IMR-90 (cell line): Measurements from ENCODE around the gene MORN4. TPM values are rescaled to one million over a fixed set of nuclear protein-coding genes. Genes with fewer than 3 reads are reported as not detected.

Experiments used
- ATAC-seq: fragments of 200-7000 bp; cut with Tn5 transposase; 2 replicates; pipeline ENCODE4 v1.9.1; 2020; ENCODE audit warnings: low read depth, mild to moderate bottlenecking, moderate library complexity
- BruUV-seq: library from RNA; stranded (reverse); fragments of 400-500 nt; replicated peaks from 2 replicates; lab custom pipeline; 2021; lab: Mats Ljungman, UMichigan
- CTCF ChIA-PET: fragments of 300-600 bp; formaldehyde crosslinking; extraction: SDS; loops from one replicate; lab custom pipeline; 2021; ENCODE audit warnings: antibody characterized with exemption; lab: Yijun Ruan, JAX
- POLR2A ChIA-PET: fragments of 300-600 bp; sonication (Branson Sonifier 250); formaldehyde crosslinking; loops from one replicate; lab custom pipeline; 2022; ENCODE audit warnings: antibody characterized with exemption; ENCODE audit not compliant: unreplicated experiment; lab: Charles Lee
- DNase-seq: peaks from one replicate; pipeline ENCODE4 v3.0.0; 2013
- H2AFZ ChIP-seq: replicated peaks from 2 replicates; pipeline ENCODE3; 2013; ENCODE audit warnings: low read length, mild to moderate bottlenecking; ENCODE audit not compliant: poor library complexity
- H2AK5ac ChIP-seq: 2 replicates; pipeline ENCODE4 v1.6.1; 2013; ENCODE audit warnings: low read depth, low read length, inconsistent platforms
- H2AK9ac ChIP-seq: replicated peaks from 2 replicates; pipeline ENCODE3; 2013; ENCODE audit warnings: mild to moderate bottlenecking, low read depth, low read length, moderate library complexity; ENCODE audit not compliant: poor library complexity
- H2BK120ac ChIP-seq: 2 replicates; pipeline ENCODE4 v1.6.1; 2013; ENCODE audit warnings: low read depth, low read length, inconsistent platforms
- H2BK15ac ChIP-seq: 3 replicates; pipeline ENCODE4 v1.6.1; 2013; ENCODE audit warnings: low read depth, low read length, inconsistent platforms
- H2BK20ac ChIP-seq: 2 replicates; pipeline ENCODE4 v1.6.1; 2013; ENCODE audit warnings: low read depth, mild to moderate bottlenecking, inconsistent platforms, low read length, moderate library complexity
- H2BK5ac ChIP-seq: 2 replicates; pipeline ENCODE4 v1.6.1; 2013; ENCODE audit warnings: mild to moderate bottlenecking, low read depth, low read length, inconsistent platforms; ENCODE audit not compliant: poor library complexity, severe bottlenecking
- H3K14ac ChIP-seq: replicated peaks from 2 replicates; pipeline ENCODE4 v1.6.1; 2013; ENCODE audit warnings: low read depth, low read length, inconsistent platforms
- H3K18ac ChIP-seq: 2 replicates; pipeline ENCODE4 v1.6.1; 2013; ENCODE audit warnings: low read depth, low read length, control low read depth
- H3K23ac ChIP-seq: 2 replicates; pipeline ENCODE4 v1.6.1; 2013; ENCODE audit warnings: low read depth, low read length, inconsistent platforms
- H3K27ac ChIP-seq: 2 replicates; pipeline ENCODE4 v1.5.1; 2013; ENCODE audit warnings: mild to moderate bottlenecking, control low read depth, low read length; ENCODE audit not compliant: insufficient read depth
- H3K27me3 ChIP-seq: 2 replicates; pipeline ENCODE4 v1.6.1; 2013; ENCODE audit warnings: low read length; ENCODE audit not compliant: control insufficient read depth, insufficient read depth
- H3K36me3 ChIP-seq: 2 replicates; pipeline ENCODE4 v1.6.1; 2013; ENCODE audit warnings: low read length, mixed read lengths; ENCODE audit not compliant: control insufficient read depth, insufficient read depth
- H3K4ac ChIP-seq: 2 replicates; pipeline ENCODE4 v1.6.1; 2013; ENCODE audit warnings: low read depth, low read length, inconsistent platforms
- H3K4me1 ChIP-seq: 2 replicates; pipeline ENCODE4 v1.6.1; 2013; ENCODE audit warnings: low read length, mixed read lengths; ENCODE audit not compliant: control insufficient read depth, insufficient read depth
- H3K4me2 ChIP-seq: 2 replicates; pipeline ENCODE4 v1.6.1; 2013; ENCODE audit warnings: low read depth, mild to moderate bottlenecking, control low read depth, low read length, moderate library complexity
- H3K4me3 ChIP-seq: 2 replicates; pipeline ENCODE4 v1.5.1; 2013; ENCODE audit warnings: low read depth, mild to moderate bottlenecking, control low read depth, low read length, moderate library complexity; ENCODE audit not compliant: insufficient read depth
- H3K56ac ChIP-seq: 2 replicates; pipeline ENCODE4 v1.6.1; 2013; ENCODE audit warnings: low read length, inconsistent platforms; ENCODE audit not compliant: insufficient read depth; ENCODE audit errors: extremely low read depth
- H3K79me1 ChIP-seq, 2 experiments: 2 replicates each; pipeline ENCODE4 v1.6.1; 2013; ENCODE audit warnings: low read length in 2 of 2, inconsistent platforms in 1 of 2, low read depth in 1 of 2
- H3K9ac ChIP-seq: 2 replicates; pipeline ENCODE4 v1.6.1; 2013; ENCODE audit warnings: low read depth, low read length, control low read depth
- H3K9me1 ChIP-seq: 2 replicates; pipeline ENCODE4 v1.6.1; 2013; ENCODE audit warnings: low read length, inconsistent platforms; ENCODE audit not compliant: insufficient read depth
- H3K9me3 ChIP-seq: 2 replicates; pipeline ENCODE4 v1.6.1; 2013; ENCODE audit warnings: low read length; ENCODE audit not compliant: control insufficient read depth, insufficient read depth
- H4K20me1 ChIP-seq: 2 replicates; pipeline ENCODE4 v1.6.1; 2013; ENCODE audit warnings: low read length, inconsistent platforms; ENCODE audit not compliant: insufficient read depth
- H4K5ac ChIP-seq: 2 replicates; pipeline ENCODE4 v1.6.1; 2013; ENCODE audit warnings: mild to moderate bottlenecking, low read depth, low read length, control low read depth
- H4K8ac ChIP-seq, 2 experiments: 2 replicates each; pipeline ENCODE4 v1.6.1; 2013; ENCODE audit warnings: low read depth in 2 of 2, low read length in 2 of 2, control low read depth in 1 of 2, inconsistent platforms in 1 of 2
- H4K91ac ChIP-seq: 2 replicates; pipeline ENCODE4 v1.6.1; 2013; ENCODE audit warnings: low read depth, low read length, inconsistent platforms; ENCODE audit not compliant: insufficient read depth
- CHD1 ChIP-seq: IDR thresholded peaks from 2 replicates; pipeline ENCODE4 v1.6.1; 2012; ENCODE audit warnings: low read depth, low read length, improper control_type of control experiment
- CTCF ChIP-seq: conservative IDR thresholded peaks from 2 replicates; pipeline ENCODE4 v1.5.1; 2012; ENCODE audit warnings: mild to moderate bottlenecking, low read depth, low read length, improper control_type of control experiment
- MXI1 ChIP-seq: IDR thresholded peaks from 2 replicates; pipeline ENCODE4 v1.6.1; 2012; ENCODE audit warnings: low read depth, mild to moderate bottlenecking, low read length, moderate library complexity, borderline replicate concordance
- POLR2A ChIP-seq: IDR thresholded peaks from 2 replicates; pipeline ENCODE4 v1.6.1; 2012; ENCODE audit warnings: mild to moderate bottlenecking, low read depth, low read length
- RAD21 ChIP-seq: IDR thresholded peaks from 2 replicates; pipeline ENCODE4 v1.6.1; 2012; ENCODE audit warnings: low read length, improper control_type of control experiment
- WGBS, 2 experiments: methylation state at CpG; one replicate each; pipeline versions ENCODE4 v1.1.5 to v1.1.7; 2013; ENCODE audit warnings: missing lambda C conversion rate in 2 of 2; ENCODE audit not compliant: insufficient read length in 1 of 2; ENCODE audit errors: extremely low coverage in 2 of 2; 5-methylcytosine and 5-hydroxymethylcytosine counted together
- dilution Hi-C: fragments of 300-500 bp; cut with HindIII; formaldehyde crosslinking; loops from one replicate; pipeline ENCODE4 v1.14.3; 2018; ENCODE audit warnings: low sequenced_read_pairs; ENCODE audit not compliant: unreplicated experiment
- in situ Hi-C: fragments of 300-500 bp; cut with MboI; formaldehyde crosslinking; loops from 3 replicates; pipeline ENCODE4 v1.14.3; 2019; ENCODE audit warnings: low sequenced_read_pairs, inconsistent platforms, mixed read lengths
- intact Hi-C: fragments of 100-400 bp; cut with micrococcal nuclease; formaldehyde crosslinking; loops from 2 replicates; pipeline ENCODE4 v1.10.0; 2022
- polyA plus RNA-seq, 3 experiments: library from polyadenylated mRNA; depleted of rRNA; stranded (reverse); fragments of >200 nt; gene quantifications; 2 replicates each; pipeline ENCODE4 v1.2.3, GENCODE V29; 2012; ENCODE audit warnings: low replicate concordance in 1 of 3
- total RNA-seq: library from RNA; depleted of rRNA; stranded (reverse); fragments of >200 nt; gene quantifications from 2 replicates; pipeline ENCODE4 v1.2.3, GENCODE V29; 2012

Gene MORN4
- total and polyA plus RNA-seq, 2 of the 4 experiments (the other 2 are of a cell fraction): 3.2 to 8.4 TPM

DNA sequence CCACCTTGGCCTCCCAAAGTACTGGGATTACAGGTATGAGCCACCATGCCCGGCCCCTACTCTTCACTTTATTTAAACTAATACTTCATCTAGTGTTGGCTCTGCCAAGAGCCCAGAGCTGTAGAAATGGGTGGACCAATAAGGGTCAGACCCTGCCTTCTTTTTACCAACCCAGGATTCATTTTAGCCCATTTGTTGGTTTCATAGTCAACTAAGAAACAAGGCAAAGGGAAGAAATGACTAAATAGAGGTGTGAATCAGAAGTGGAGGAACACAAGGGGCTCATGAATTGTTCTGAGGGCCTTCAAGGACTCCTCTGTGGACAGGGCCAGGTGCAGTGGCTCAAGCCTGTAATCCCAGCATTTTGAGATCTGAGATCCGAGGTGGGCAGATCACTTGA, 59.6 kb downstream of the MORN4 start:
- no peak for ATAC-seq
- H3K56ac ChIP-seq: no peak overlapping the region
- no peak overlapping the region for H3K18ac ChIP-seq
- H2AK5ac ChIP-seq: no peak overlapping the region
- BruUV-seq: no TSS peak
- no peak overlapping the region for H2BK20ac ChIP-seq
- no peak overlapping the region for H2BK120ac ChIP-seq
- no peak overlapping the region for H4K5ac ChIP-seq
- in situ Hi-C loops (loop anchor here (10.0 kb wide), 1 partner anchor 161 kb away; the partner anchor contains the start of gene ZFYVE27), intact Hi-C loops (loop anchor here (5.0 kb wide), 1 partner anchor 159 kb away; no protein-coding TSS in a partner anchor), dilution Hi-C loops (no loop called here)
- H3K4me3 ChIP-seq: no peak overlapping the region
- DNase-seq: no peak
- H3K23ac ChIP-seq: no peak overlapping the region
- ChIA-PET CTCF (interaction anchor here (0.6 kb wide), 1 partner anchor 22 kb away, joined by 3 read pairs; no protein-coding TSS in a partner anchor), POLR2A (interaction anchor here (0.7 kb wide), 1 partner anchor 84 kb away, joined by 4 read pairs; no protein-coding TSS in a partner anchor)
- TF ChIP-seq CHD1: no peak
- TF ChIP-seq RAD21: no peak
- TF ChIP-seq POLR2A: no peak
- TF ChIP-seq MXI1: no peak
- no peak for TF ChIP-seq CTCF
- H3K27ac ChIP-seq: no peak overlapping the region
- H3K4me2 ChIP-seq: no peak overlapping the region
- no peak overlapping the region for H4K91ac ChIP-seq
- no peak overlapping the region for H3K9ac ChIP-seq
- no peak overlapping the region for H2BK15ac ChIP-seq
- WGBS, 2 experiments: no CpG with 5 or more reads among the region's 2 CpGs
- peaks cover 11% of the 10 kb centered on the region for H3K9me1 ChIP-seq
- no peak overlapping the region for H4K8ac ChIP-seq
- H3K9me3 ChIP-seq: no peaks in the 10 kb centered on the region
- no peak overlapping the region for H3K14ac ChIP-seq
- no peaks in the 10 kb centered on the region; the same call in 1 of the 2 replicates for H3K27me3 ChIP-seq
- no peak overlapping the region for H2AK9ac ChIP-seq
- H2AFZ ChIP-seq: no peak overlapping the region
- no peak overlapping the region for H2BK5ac ChIP-seq
- peaks cover 17% of the 10 kb centered on the region for H3K36me3 ChIP-seq
- H4K20me1 ChIP-seq: peaks cover 5% of the 10 kb centered on the region; the same call in 1 of the 2 replicates
- no peak overlapping the region for H3K4ac ChIP-seq
- H3K79me1 ChIP-seq: no peaks in the 10 kb centered on the region
- H3K4me1 ChIP-seq: peaks cover 16% of the 10 kb centered on the region
